Neural cell (in vitro differentiated cells): ENCODE data around the gene EBF3. TPM values are rescaled to one million over a fixed set of nuclear protein-coding genes. Genes with fewer than 3 reads are reported as not detected.
A peak's percentile ranks its signal among the peaks of the same experiment; 100 is the strongest.

Experiments
- H2AFZ ChIP-seq: fragments of 200-600, 300-800 bp; sonication (generic), shearing (Covaris generic); 2 replicates; pipeline ENCODE4 v1.6.0; 2014; ENCODE audit warnings: low read depth, mild to moderate bottlenecking, antibody characterized with exemption, low read length, moderate library complexity
- H3F3A ChIP-seq: fragments of 200-600 bp; shearing (Covaris generic); 2 replicates; pipeline ENCODE4 v1.6.1; 2016; ENCODE audit warnings: mild to moderate bottlenecking, moderate library complexity, mixed read lengths, antibody characterized with exemption, low read length; ENCODE audit not compliant: insufficient read depth, poor library complexity, severe bottlenecking
- H3K27ac ChIP-seq: fragments of 200-600, 300-800 bp; sonication (generic), shearing (Covaris generic); 2 replicates; pipeline ENCODE4 v1.5.1; 2014; ENCODE audit warnings: mild to moderate bottlenecking, low read length, moderate library complexity
- H3K27me3 ChIP-seq: fragments of 300-800, 200-600 bp; sonication (generic), shearing (Covaris generic); 2 replicates; pipeline ENCODE4 v1.6.0; 2014; ENCODE audit warnings: mild to moderate bottlenecking, low read depth, low read length, moderate library complexity; ENCODE audit not compliant: insufficient read depth
- H3K36me3 ChIP-seq: fragments of 300-800, 200-600 bp; sonication (generic), shearing (Covaris generic); 2 replicates; pipeline ENCODE4 v1.5.1; 2014; ENCODE audit warnings: mild to moderate bottlenecking, antibody characterized with exemption, low read length, moderate library complexity; ENCODE audit not compliant: insufficient read depth
- H3K4me2 ChIP-seq: fragments of 300-800, 200-600 bp; sonication (generic), shearing (Covaris generic); 2 replicates; pipeline ENCODE4 v1.6.0; 2014; ENCODE audit warnings: mild to moderate bottlenecking, low read length
- H3K4me3 ChIP-seq: fragments of 300-800, 200-600 bp; sonication (generic), shearing (Covaris generic); 2 replicates; pipeline ENCODE4 v1.5.1; 2014; ENCODE audit warnings: mild to moderate bottlenecking, low read length, moderate library complexity
- H3K79me2 ChIP-seq: fragments of 200-600 bp; shearing (Covaris generic); replicated peaks from 2 replicates; pipeline ENCODE4 v1.6.0; 2014; ENCODE audit warnings: mild to moderate bottlenecking, low read length, moderate library complexity; ENCODE audit not compliant: insufficient read depth
- H3K9ac ChIP-seq: fragments of 300-800, 200-600 bp; sonication (generic), shearing (Covaris generic); 2 replicates; pipeline ENCODE4 v1.6.1; 2016; ENCODE audit warnings: mild to moderate bottlenecking, low read length, mixed read lengths
- H3K9me2 ChIP-seq: fragments of 200-600 bp; shearing (Covaris generic); 2 replicates; pipeline ENCODE4 v1.6.1; 2016; ENCODE audit warnings: mild to moderate bottlenecking, low read length, mixed read lengths; ENCODE audit not compliant: insufficient read depth
- H3K9me3 ChIP-seq: fragments of 200-600, 300-800 bp; sonication (generic), shearing (Covaris generic); 2 replicates; pipeline ENCODE4 v1.6.1; 2016; ENCODE audit warnings: mild to moderate bottlenecking, mixed run types, low read length, moderate library complexity, mixed read lengths
- H4K20me1 ChIP-seq: fragments of 200-600 bp; shearing (Covaris generic); 2 replicates; pipeline ENCODE4 v1.6.1; 2016; ENCODE audit warnings: mild to moderate bottlenecking, mixed run types; ENCODE audit not compliant: insufficient read depth
- EP300 ChIP-seq: fragments of 450-650 bp; conservative IDR thresholded peaks from 2 replicates; pipeline ENCODE4 v1.6.1; 2014; ENCODE audit warnings: antibody characterized with exemption, mild to moderate bottlenecking, moderate library complexity; ENCODE audit not compliant: poor library complexity, severe bottlenecking
- EZH2 ChIP-seq: fragments of 200-600, 300-800 bp; shearing (Covaris generic), sonication (generic); IDR thresholded peaks from 2 replicates; pipeline ENCODE4 v1.6.1; 2014; ENCODE audit warnings: antibody characterized with exemption, low read length, borderline replicate concordance, mild to moderate bottlenecking; ENCODE audit not compliant: insufficient read depth, poor library complexity, severe bottlenecking
- MXI1 ChIP-seq: fragments of 450-650 bp; conservative IDR thresholded peaks from 2 replicates; pipeline ENCODE4 v1.6.1; 2014; ENCODE audit warnings: antibody characterized with exemption, mild to moderate bottlenecking; ENCODE audit not compliant: poor library complexity, severe bottlenecking
- RAD21 ChIP-seq: fragments of 450-650 bp; conservative IDR thresholded peaks from 2 replicates; pipeline ENCODE4 v1.6.1; 2014; ENCODE audit warnings: antibody characterized with exemption, mild to moderate bottlenecking, moderate library complexity
- SMC3 ChIP-seq: fragments of 450-650 bp; conservative IDR thresholded peaks from 2 replicates; pipeline ENCODE4 v1.6.1; 2014; ENCODE audit warnings: antibody characterized with exemption, mild to moderate bottlenecking, moderate library complexity; ENCODE audit not compliant: poor library complexity
- TAF1 ChIP-seq: IDR thresholded peaks from 2 replicates; pipeline ENCODE4 v1.6.1; 2012; ENCODE audit warnings: low read depth
- polyA plus RNA-seq: library from polyadenylated mRNA; depleted of rRNA; stranded (reverse); fragments of >200 nt; gene quantifications from 2 replicates; pipeline ENCODE4 v1.2.3, GENCODE V29; 2014
- TF ChIP-seq, protein P1 (sequence below): fragments of 450-650 bp; IDR thresholded peaks from 2 replicates; pipeline ENCODE4 v1.5.1; 2014; ENCODE audit warnings: antibody characterized with exemption, mild to moderate bottlenecking, moderate library complexity; ENCODE audit not compliant: poor library complexity, severe bottlenecking
- TF ChIP-seq, protein P2 (sequence below): IDR thresholded peaks from 2 replicates; pipeline ENCODE4 v1.6.1; 2012; ENCODE audit warnings: borderline replicate concordance

The EBF3 gene
- polyA plus RNA-seq, 1 donor from 2014 or later, result 0.38 TPM

DNA sequence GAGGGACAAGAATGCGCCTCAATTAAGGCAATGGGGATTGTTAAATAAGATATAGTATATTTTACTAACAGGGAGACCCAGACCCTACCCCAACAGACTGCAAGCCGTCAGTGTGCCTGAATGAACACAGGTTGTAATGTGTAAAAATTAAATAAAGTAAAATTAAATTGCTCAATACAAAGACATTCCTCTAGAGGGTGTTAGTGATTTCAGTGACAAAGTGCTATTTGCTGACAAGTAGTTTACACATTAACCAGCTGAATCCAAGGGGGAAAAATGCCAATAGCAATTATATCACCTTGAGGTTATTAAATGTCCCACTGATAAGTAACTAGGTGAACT, 110.5 kb downstream of the EBF3 start:
- H3K79me2 ChIP-seq, result no peaks in the 10 kb centered on the region
- no peaks in the 10 kb centered on the region for H3K36me3 ChIP-seq
- H3K9me2 ChIP-seq, result no peaks in the 10 kb centered on the region
- H3K4me3 ChIP-seq, result no peak overlapping the region
- H3K9me3 ChIP-seq, result peaks cover 4% of the 10 kb centered on the region
- H4K20me1 ChIP-seq, result no peaks in the 10 kb centered on the region
- no peak overlapping the region for H3K9ac ChIP-seq
- no peak for TF ChIP-seq EZH2
- TF ChIP-seq SMC3, result peak; percentile 58
- TF ChIP-seq, protein P1, sequence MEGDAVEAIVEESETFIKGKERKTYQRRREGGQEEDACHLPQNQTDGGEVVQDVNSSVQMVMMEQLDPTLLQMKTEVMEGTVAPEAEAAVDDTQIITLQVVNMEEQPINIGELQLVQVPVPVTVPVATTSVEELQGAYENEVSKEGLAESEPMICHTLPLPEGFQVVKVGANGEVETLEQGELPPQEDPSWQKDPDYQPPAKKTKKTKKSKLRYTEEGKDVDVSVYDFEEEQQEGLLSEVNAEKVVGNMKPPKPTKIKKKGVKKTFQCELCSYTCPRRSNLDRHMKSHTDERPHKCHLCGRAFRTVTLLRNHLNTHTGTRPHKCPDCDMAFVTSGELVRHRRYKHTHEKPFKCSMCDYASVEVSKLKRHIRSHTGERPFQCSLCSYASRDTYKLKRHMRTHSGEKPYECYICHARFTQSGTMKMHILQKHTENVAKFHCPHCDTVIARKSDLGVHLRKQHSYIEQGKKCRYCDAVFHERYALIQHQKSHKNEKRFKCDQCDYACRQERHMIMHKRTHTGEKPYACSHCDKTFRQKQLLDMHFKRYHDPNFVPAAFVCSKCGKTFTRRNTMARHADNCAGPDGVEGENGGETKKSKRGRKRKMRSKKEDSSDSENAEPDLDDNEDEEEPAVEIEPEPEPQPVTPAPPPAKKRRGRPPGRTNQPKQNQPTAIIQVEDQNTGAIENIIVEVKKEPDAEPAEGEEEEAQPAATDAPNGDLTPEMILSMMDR, result peak; percentile 66
- TF ChIP-seq RAD21, result peak; percentile 53
- TF ChIP-seq MXI1, result no peak
- TF ChIP-seq, protein P2, sequence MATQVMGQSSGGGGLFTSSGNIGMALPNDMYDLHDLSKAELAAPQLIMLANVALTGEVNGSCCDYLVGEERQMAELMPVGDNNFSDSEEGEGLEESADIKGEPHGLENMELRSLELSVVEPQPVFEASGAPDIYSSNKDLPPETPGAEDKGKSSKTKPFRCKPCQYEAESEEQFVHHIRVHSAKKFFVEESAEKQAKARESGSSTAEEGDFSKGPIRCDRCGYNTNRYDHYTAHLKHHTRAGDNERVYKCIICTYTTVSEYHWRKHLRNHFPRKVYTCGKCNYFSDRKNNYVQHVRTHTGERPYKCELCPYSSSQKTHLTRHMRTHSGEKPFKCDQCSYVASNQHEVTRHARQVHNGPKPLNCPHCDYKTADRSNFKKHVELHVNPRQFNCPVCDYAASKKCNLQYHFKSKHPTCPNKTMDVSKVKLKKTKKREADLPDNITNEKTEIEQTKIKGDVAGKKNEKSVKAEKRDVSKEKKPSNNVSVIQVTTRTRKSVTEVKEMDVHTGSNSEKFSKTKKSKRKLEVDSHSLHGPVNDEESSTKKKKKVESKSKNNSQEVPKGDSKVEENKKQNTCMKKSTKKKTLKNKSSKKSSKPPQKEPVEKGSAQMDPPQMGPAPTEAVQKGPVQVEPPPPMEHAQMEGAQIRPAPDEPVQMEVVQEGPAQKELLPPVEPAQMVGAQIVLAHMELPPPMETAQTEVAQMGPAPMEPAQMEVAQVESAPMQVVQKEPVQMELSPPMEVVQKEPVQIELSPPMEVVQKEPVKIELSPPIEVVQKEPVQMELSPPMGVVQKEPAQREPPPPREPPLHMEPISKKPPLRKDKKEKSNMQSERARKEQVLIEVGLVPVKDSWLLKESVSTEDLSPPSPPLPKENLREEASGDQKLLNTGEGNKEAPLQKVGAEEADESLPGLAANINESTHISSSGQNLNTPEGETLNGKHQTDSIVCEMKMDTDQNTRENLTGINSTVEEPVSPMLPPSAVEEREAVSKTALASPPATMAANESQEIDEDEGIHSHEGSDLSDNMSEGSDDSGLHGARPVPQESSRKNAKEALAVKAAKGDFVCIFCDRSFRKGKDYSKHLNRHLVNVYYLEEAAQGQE, result no peak
- TF ChIP-seq TAF1, result no peak
- no peak for TF ChIP-seq EP300
- no peak overlapping the region for H3K27ac ChIP-seq
- H3K4me2 ChIP-seq, result no peak overlapping the region
- H2AFZ ChIP-seq, result no peak overlapping the region
- H3K27me3 ChIP-seq, result no peaks in the 10 kb centered on the region
- peaks cover 2% of the 10 kb centered on the region for H3F3A ChIP-seq

DNA sequence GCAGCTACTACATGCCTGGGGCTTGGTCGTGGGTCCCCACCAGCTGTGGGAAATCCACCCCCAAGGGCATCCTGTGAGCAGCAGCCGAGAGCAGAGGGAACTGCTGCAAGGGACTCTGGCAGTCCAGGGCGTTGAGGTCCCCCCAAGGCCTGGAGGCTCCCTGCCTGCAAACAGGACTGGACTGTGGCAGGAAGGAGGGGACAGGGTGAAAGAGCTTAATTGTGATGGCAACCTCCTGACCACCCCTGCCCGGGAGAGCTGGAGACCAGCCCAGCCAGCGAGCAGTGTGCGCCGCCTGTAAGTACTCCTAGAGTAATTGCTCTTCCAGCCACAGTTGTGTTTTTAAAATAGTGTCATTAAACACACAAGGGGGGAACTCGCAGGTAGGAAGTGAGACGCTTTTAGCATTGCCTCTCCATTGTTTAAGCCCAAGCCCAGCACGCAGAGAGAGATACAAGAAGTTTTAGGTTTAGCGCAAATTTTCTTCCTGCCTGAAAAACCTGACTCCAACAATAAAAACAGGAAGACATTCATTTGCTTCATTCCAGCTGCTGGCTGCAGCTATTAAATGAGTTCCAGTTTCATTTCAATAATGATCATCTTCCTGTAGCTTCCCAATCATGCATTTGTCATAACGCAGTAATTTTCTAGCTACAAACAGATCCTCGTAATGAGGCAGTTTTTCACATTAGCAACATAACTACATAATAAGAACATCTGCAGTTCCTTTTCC, 111.1 kb downstream of the EBF3 start:
- Histone ChIP-seq H3K27me3 (no peaks in the 10 kb centered on the region), H3F3A (peaks cover 2% of the 10 kb centered on the region)

More for the DNA sequence above, 111.1 kb downstream of the EBF3 start:
- no peaks in the 10 kb centered on the region for H3K9me2 ChIP-seq
- no peaks in the 10 kb centered on the region for H3K36me3 ChIP-seq
- H3K79me2 ChIP-seq, result no peaks in the 10 kb centered on the region
- H3K4me2 ChIP-seq, result no peak overlapping the region
- no peak for TF ChIP-seq MXI1
- TF ChIP-seq, protein P1, result no peak
- H3K4me3 ChIP-seq, result no peak overlapping the region
- H3K9ac ChIP-seq, result no peak overlapping the region
- no peaks in the 10 kb centered on the region for H4K20me1 ChIP-seq
- H3K9me3 ChIP-seq, result peaks cover 4% of the 10 kb centered on the region
- no peak overlapping the region for H2AFZ ChIP-seq
- H3K27ac ChIP-seq, result no peak overlapping the region
